ENCODE data around the gene ALDH1A1.
"Not testable (repeated sequence)": the region's sequence is repeated elsewhere in the genome, so short reads cannot be mapped to it uniquely, and the experiment has no call there.

Gene ALDH1A1

GRCh38 chr9:72939581-72939980 lies 13.3 kb downstream of the ALDH1A1 start:
- not testable (repeated sequence) for DNase-seq (ENCODE audit: low read depth); H3K27me3 ChIP-seq (replicated peaks; ENCODE audit: control insufficient read depth, insufficient read depth, low read length); H3K9me3 ChIP-seq (ENCODE audit: control insufficient read depth, low read length); H3K9ac ChIP-seq (ENCODE audit: low read length); H3K4me3 ChIP-seq (ENCODE audit: low read length); H3K36me3 ChIP-seq (ENCODE audit: control insufficient read depth, insufficient read depth, low read length, severe bottlenecking)
- H3K4me1 ChIP-seq (ENCODE audit: control insufficient read depth, insufficient read depth, low read length), result peaks cover 18% of the 10 kb centered on the region

- DNase-seq (ENCODE audit: low read depth), result no peak
- no peaks in the 10 kb centered on the region for H3K9me3 ChIP-seq (ENCODE audit: control insufficient read depth, low read length)
- no peak overlapping the region for H3K4me3 ChIP-seq (ENCODE audit: low read length)
- H3K36me3 ChIP-seq (ENCODE audit: control insufficient read depth, insufficient read depth, low read length, severe bottlenecking), result no peaks in the 10 kb centered on the region
- H3K27me3 ChIP-seq (replicated peaks; ENCODE audit: control insufficient read depth, insufficient read depth, low read length), result no peaks in the 10 kb centered on the region
- H3K9ac ChIP-seq (ENCODE audit: low read length), result no peak overlapping the region
- peaks cover 9% of the 10 kb centered on the region for H3K4me1 ChIP-seq (ENCODE audit: control insufficient read depth, insufficient read depth, low read length)
Measured at GRCh38 chr9:72937545-72937944, 15.3 kb downstream of the ALDH1A1 start.

DNA sequence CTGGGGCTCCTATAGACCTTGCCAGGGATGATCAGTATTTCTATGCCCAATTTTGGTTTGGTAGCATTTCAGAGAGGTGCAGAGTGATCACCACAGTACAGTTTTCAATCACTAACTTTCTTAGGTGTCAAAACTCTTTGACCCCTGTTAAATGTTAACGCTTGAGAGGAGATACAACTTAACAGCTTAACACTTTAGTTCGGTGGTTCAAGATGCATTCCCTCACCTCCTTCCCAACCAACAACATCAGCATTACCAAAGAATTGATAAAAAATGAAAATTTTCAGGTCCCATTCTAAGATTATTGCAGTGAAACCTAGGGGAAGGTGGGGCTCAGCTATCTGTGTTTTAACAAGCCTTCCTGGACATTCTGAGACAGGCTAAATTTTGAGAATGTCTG lies 16.2 kb downstream of the ALDH1A1 start:
- Histone ChIP-seq H3K4me3 (ENCODE audit: low read length) (no peak overlapping the region), H3K4me1 (ENCODE audit: control insufficient read depth, insufficient read depth, low read length) (peaks cover 11% of the 10 kb centered on the region), H3K27me3 (replicated peaks; ENCODE audit: control insufficient read depth, insufficient read depth, low read length) (no peaks in the 10 kb centered on the region), H3K9me3 (ENCODE audit: control insufficient read depth, low read length) (no peaks in the 10 kb centered on the region), H3K36me3 (ENCODE audit: control insufficient read depth, insufficient read depth, low read length, severe bottlenecking) (no peaks in the 10 kb centered on the region), H3K9ac (ENCODE audit: low read length) (no peak overlapping the region)
- DNase-seq (ENCODE audit: low read depth), result no peak

- no peak for DNase-seq (ENCODE audit: low read depth)
- peaks cover 14% of the 10 kb centered on the region for H3K4me1 ChIP-seq (ENCODE audit: control insufficient read depth, insufficient read depth, low read length)
- H3K9ac ChIP-seq (ENCODE audit: low read length), result no peak overlapping the region
- no peaks in the 10 kb centered on the region for H3K9me3 ChIP-seq (ENCODE audit: control insufficient read depth, low read length)
- no peaks in the 10 kb centered on the region for H3K36me3 ChIP-seq (ENCODE audit: control insufficient read depth, insufficient read depth, low read length, severe bottlenecking)
- no peaks in the 10 kb centered on the region for H3K27me3 ChIP-seq (replicated peaks; ENCODE audit: control insufficient read depth, insufficient read depth, low read length)
- no peak overlapping the region for H3K4me3 ChIP-seq (ENCODE audit: low read length)
Measured at GRCh38 chr9:72936266-72936665, 16.6 kb downstream of the ALDH1A1 start.

DNA sequence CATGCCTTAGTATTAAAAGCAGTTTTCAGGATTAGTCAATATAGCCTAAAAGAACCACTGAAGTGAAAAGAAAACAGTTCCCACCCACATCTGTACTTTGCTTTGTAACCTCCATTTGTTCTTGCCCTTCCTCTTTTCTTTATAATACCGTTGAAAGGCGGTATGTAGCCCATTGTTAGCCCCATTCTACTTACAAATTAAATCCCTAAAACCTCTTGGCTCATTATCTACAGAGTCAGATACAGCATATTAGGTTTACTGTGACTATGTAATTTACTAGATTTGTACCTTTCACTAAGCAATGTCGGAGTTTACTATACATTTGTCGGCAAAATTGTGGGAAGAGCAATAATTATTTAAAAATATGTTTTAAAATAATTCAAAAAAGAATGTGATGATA lies 17.3 kb downstream of the ALDH1A1 start:
- Histone ChIP-seq H3K27me3 (replicated peaks; ENCODE audit: control insufficient read depth, insufficient read depth, low read length) (no peaks in the 10 kb centered on the region), H3K4me3 (ENCODE audit: low read length) (no peak overlapping the region), H3K9me3 (ENCODE audit: control insufficient read depth, low read length) (no peaks in the 10 kb centered on the region), H3K36me3 (ENCODE audit: control insufficient read depth, insufficient read depth, low read length, severe bottlenecking) (no peaks in the 10 kb centered on the region), H3K9ac (ENCODE audit: low read length) (no peak overlapping the region), H3K4me1 (ENCODE audit: control insufficient read depth, insufficient read depth, low read length) (peaks cover 15% of the 10 kb centered on the region)
- no peak for DNase-seq (ENCODE audit: low read depth)

DNA sequence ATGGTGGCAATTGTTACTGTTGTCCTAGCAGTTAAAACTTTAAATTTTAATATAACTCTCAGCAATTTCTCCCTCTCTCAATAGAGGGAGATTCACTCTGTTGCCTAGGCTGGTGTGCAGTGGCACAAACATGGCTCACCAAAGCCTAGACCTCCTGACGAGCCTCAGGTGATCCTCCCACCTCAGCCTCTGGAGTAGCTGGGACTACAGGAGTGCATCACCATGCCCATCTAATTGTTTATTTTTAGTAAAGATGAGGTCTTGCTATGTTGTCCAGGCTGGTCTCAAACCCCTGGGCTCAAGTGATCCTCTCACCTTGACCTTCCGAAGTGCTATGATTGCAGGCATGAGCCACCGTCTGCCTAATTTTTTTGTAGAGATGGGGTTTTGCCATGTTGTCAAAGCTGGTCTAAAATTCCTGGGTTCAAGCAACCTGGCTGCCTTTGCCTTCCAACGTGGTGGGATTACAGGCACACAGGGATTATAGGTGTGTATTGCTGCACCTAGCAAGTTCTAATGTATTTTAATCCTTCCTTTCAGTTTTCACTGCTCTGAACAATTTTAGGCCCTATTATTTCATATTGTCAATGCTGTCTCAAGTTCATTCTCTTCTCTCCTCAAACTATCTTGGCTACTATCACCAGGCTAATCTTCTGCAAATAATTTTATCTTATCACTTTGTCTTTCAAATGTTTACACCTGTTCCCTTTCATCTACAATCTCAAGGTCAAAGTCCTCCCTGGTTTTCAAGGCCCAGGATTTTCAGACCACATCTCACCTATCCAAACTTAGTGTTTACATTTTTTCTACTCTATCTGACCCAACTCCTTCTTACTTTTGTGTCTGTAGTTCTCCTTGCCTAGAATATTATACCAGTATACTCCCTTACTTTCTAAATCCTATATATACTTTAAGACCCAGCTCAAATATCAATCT lies 18.9 kb downstream of the ALDH1A1 start:
- no peaks in the 10 kb centered on the region for H3K9me3 ChIP-seq (ENCODE audit: control insufficient read depth, low read length)
- H3K9ac ChIP-seq (ENCODE audit: low read length), result no peak overlapping the region
- no peaks in the 10 kb centered on the region for H3K36me3 ChIP-seq (ENCODE audit: control insufficient read depth, insufficient read depth, low read length, severe bottlenecking)
- H3K27me3 ChIP-seq (replicated peaks; ENCODE audit: control insufficient read depth, insufficient read depth, low read length), result no peaks in the 10 kb centered on the region
- H3K4me3 ChIP-seq (ENCODE audit: low read length), result no peak overlapping the region
- peaks cover 15% of the 10 kb centered on the region for H3K4me1 ChIP-seq (ENCODE audit: control insufficient read depth, insufficient read depth, low read length)
- no peak for DNase-seq (ENCODE audit: low read depth)

DNA sequence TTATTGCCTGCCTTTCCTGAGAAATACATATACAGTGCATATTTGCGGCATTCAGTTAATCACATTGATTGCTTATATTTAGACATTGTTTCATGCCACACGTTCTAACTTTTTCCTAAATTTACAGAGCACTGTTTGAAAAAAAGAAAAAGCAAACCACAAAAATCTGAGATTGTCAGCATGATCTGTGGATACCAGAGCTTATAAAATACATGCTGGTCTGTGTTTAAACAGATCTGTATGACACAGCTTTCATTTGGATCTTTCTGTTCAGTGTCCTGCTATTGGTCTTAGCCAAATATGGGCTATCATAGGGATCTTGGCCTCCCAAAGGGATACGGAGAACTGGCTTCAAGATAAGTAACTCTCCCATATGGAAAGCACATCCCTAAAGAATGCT lies 20.2 kb downstream of the ALDH1A1 start:
- Histone ChIP-seq H3K9ac (ENCODE audit: low read length) (no peak overlapping the region), H3K27me3 (replicated peaks; ENCODE audit: control insufficient read depth, insufficient read depth, low read length) (no peaks in the 10 kb centered on the region), H3K4me3 (ENCODE audit: low read length) (no peak overlapping the region), H3K4me1 (ENCODE audit: control insufficient read depth, insufficient read depth, low read length) (peaks cover 14% of the 10 kb centered on the region), H3K9me3 (ENCODE audit: control insufficient read depth, low read length) (no peaks in the 10 kb centered on the region), H3K36me3 (ENCODE audit: control insufficient read depth, insufficient read depth, low read length, severe bottlenecking) (no peaks in the 10 kb centered on the region)
- DNase-seq (ENCODE audit: low read depth), result peak; percentile 37

DNA sequence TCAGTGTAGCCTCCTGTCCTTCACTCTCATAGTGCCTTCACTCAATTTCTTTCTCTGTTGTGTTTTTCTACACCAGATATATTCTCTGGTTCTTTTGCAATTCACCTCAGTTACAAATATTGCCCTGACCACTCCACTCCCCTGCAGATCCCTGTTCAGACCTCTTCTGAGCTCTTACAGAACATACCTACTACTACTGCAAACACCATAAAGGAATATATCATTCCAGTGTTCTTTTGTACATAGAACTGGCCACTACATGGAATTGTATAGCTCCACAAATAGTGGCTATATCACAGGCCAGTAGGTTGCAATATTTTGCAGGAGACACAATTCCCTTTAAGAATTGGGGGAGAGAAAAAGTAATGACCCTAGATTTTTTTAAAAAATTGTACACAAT lies 21.0 kb downstream of the ALDH1A1 start:
- Histone ChIP-seq H3K9me3 (ENCODE audit: control insufficient read depth, low read length) (no peaks in the 10 kb centered on the region), H3K4me3 (ENCODE audit: low read length) (no peak overlapping the region), H3K27me3 (replicated peaks; ENCODE audit: control insufficient read depth, insufficient read depth, low read length) (no peaks in the 10 kb centered on the region), H3K4me1 (ENCODE audit: control insufficient read depth, insufficient read depth, low read length) (peaks cover 9% of the 10 kb centered on the region), H3K36me3 (ENCODE audit: control insufficient read depth, insufficient read depth, low read length, severe bottlenecking) (no peaks in the 10 kb centered on the region), H3K9ac (ENCODE audit: low read length) (no peak overlapping the region)
- DNase-seq (ENCODE audit: low read depth), result no peak

DNA sequence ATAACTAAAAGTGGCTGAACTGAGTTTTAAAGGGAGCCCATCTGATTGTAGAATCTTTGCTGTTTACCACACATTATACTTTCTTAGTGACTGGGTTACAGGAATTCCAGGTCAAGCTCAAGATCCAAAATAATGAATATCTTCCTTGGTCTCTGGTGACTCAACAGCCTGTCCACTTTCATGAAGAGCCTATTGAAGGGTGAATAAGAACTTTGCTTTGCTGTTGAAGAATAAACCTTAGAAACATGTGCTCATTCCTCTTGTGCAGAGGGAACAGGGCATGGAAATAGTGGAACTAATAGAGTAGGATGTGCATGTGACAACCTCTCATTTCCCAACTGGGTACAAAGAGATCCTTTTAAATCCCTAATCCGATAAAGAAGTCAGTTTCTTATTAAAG lies 21.4 kb downstream of the ALDH1A1 start:
- no peaks in the 10 kb centered on the region for H3K36me3 ChIP-seq (ENCODE audit: control insufficient read depth, insufficient read depth, low read length, severe bottlenecking)
- no peak overlapping the region for H3K9ac ChIP-seq (ENCODE audit: low read length)
- H3K4me1 ChIP-seq (ENCODE audit: control insufficient read depth, insufficient read depth, low read length), result peaks cover 9% of the 10 kb centered on the region
- peak; percentile 24 for DNase-seq (ENCODE audit: low read depth)
- no peak overlapping the region for H3K4me3 ChIP-seq (ENCODE audit: low read length)
- no peaks in the 10 kb centered on the region for H3K9me3 ChIP-seq (ENCODE audit: control insufficient read depth, low read length)
- H3K27me3 ChIP-seq (replicated peaks; ENCODE audit: control insufficient read depth, insufficient read depth, low read length), result no peaks in the 10 kb centered on the region

GRCh38 chr9:72930828-72931227 lies 22.0 kb downstream of the ALDH1A1 start:
- Histone ChIP-seq H3K36me3 (ENCODE audit: control insufficient read depth, insufficient read depth, low read length, severe bottlenecking) (no peaks in the 10 kb centered on the region), H3K4me3 (ENCODE audit: low read length) (no peak overlapping the region), H3K4me1 (ENCODE audit: control insufficient read depth, insufficient read depth, low read length) (peaks cover 9% of the 10 kb centered on the region), H3K27me3 (replicated peaks; ENCODE audit: control insufficient read depth, insufficient read depth, low read length) (no peaks in the 10 kb centered on the region), H3K9ac (ENCODE audit: low read length) (no peak overlapping the region), H3K9me3 (ENCODE audit: control insufficient read depth, low read length) (no peaks in the 10 kb centered on the region)
- DNase-seq (ENCODE audit: low read depth), result no peak

- Histone ChIP-seq H3K9me3 (ENCODE audit: control insufficient read depth, low read length) (no peaks in the 10 kb centered on the region), H3K36me3 (ENCODE audit: control insufficient read depth, insufficient read depth, low read length, severe bottlenecking) (no peaks in the 10 kb centered on the region), H3K27me3 (replicated peaks; ENCODE audit: control insufficient read depth, insufficient read depth, low read length) (no peaks in the 10 kb centered on the region), H3K9ac (ENCODE audit: low read length) (no peak overlapping the region), H3K4me1 (ENCODE audit: control insufficient read depth, insufficient read depth, low read length) (peaks cover 16% of the 10 kb centered on the region), H3K4me3 (ENCODE audit: low read length) (no peak overlapping the region)
- no peak for DNase-seq (ENCODE audit: low read depth)
Measured at GRCh38 chr9:72929542-72929941, 23.3 kb downstream of the ALDH1A1 start.
